GM18502 (cell line): Measurements from ENCODE around the gene TRIL.

ENCODE experiments used
- ATAC-seq: cut with Tn5 transposase; IDR thresholded peaks from one replicate; pipeline ENCODE4 v1.9.1; 2021; ENCODE audit warnings: mild to moderate bottlenecking; ENCODE audit not compliant: unreplicated experiment, poor library complexity

The TRIL gene

GRCh38 chr7:28958235-28958979 is at the start of gene TRIL:
Gene TRIL, minus strand, starts transcription at chr7:28958330. Its CDS starts 284 bp downstream, at chr7:28958046.
- ATAC-seq, result no peak

- ATAC-seq, result no peak
Observed at GRCh38 chr7:29007127-29007526, 49.0 kb upstream of the TRIL start.

GRCh38 chr7:29005829-29006228 is 47.7 kb upstream of the TRIL start:
- ATAC-seq, result no peak

GRCh38 chr7:29005406-29005805 is 47.3 kb upstream of the TRIL start:
- ATAC-seq, result no peak

- no peak for ATAC-seq
Observed at GRCh38 chr7:29003703-29004102, 45.6 kb upstream of the TRIL start.

- ATAC-seq, result no peak
Observed at GRCh38 chr7:29000717-29001076, 42.6 kb upstream of the TRIL start.

GRCh38 chr7:28999895-29000716 is 42.0 kb upstream of the TRIL start:
- no peak for ATAC-seq

- ATAC-seq, result no peak
Observed at GRCh38 chr7:28999427-28999826, 41.3 kb upstream of the TRIL start.

- no peak for ATAC-seq
Observed at GRCh38 chr7:28998105-28998504, 40.0 kb upstream of the TRIL start.

GRCh38 chr7:28996836-28997235 is 38.7 kb upstream of the TRIL start:
- ATAC-seq, result no peak

- no peak for ATAC-seq
Observed at GRCh38 chr7:28993371-28993770, 35.2 kb upstream of the TRIL start.

GRCh38 chr7:28992798-28993197 is 34.7 kb upstream of the TRIL start:
- no peak for ATAC-seq

- ATAC-seq, result no peak
Observed at GRCh38 chr7:28990200-28990960, 32.2 kb upstream of the TRIL start.

- no peak for ATAC-seq
Observed at GRCh38 chr7:28989211-28989980, 31.3 kb upstream of the TRIL start.

- no peak for ATAC-seq
Observed at GRCh38 chr7:28988810-28989209, 30.7 kb upstream of the TRIL start.

GRCh38 chr7:28988091-28988490 is 30.0 kb upstream of the TRIL start:
- no peak for ATAC-seq

- ATAC-seq, result no peak
Observed at GRCh38 chr7:28986765-28987110, 28.6 kb upstream of the TRIL start.

GRCh38 chr7:28986028-28986764 is 28.1 kb upstream of the TRIL start:
- ATAC-seq, result no peak

GRCh38 chr7:28984631-28985030 is 26.5 kb upstream of the TRIL start:
- ATAC-seq, result no peak

- ATAC-seq, result no peak
Observed at GRCh38 chr7:28984217-28984616, 26.1 kb upstream of the TRIL start.
